NCI-H146 (cell line): ENCODE results near the gene NSD1.
A peak's percentile ranks its signal among the peaks of the same experiment; 100 is the strongest.

Experiments
- DNase-seq: peaks from one replicate; lab custom pipeline; 2025; lab: John Stamatoyannopoulos, UW

Gene NSD1

GRCh38 chr5:177098120-177098469 lies 35.5 kb upstream of the NSD1 start:
- DNase-seq = no peak

- no peak for DNase-seq
These were observed 35.0 kb upstream of the NSD1 start for GRCh38 chr5:177098470-177099141.

- DNase-seq = peak; percentile 76
These were observed 34.0 kb upstream of the NSD1 start for GRCh38 chr5:177099422-177100093.

- no peak for DNase-seq
These were observed 32.9 kb upstream of the NSD1 start for GRCh38 chr5:177100714-177101121.

DNA sequence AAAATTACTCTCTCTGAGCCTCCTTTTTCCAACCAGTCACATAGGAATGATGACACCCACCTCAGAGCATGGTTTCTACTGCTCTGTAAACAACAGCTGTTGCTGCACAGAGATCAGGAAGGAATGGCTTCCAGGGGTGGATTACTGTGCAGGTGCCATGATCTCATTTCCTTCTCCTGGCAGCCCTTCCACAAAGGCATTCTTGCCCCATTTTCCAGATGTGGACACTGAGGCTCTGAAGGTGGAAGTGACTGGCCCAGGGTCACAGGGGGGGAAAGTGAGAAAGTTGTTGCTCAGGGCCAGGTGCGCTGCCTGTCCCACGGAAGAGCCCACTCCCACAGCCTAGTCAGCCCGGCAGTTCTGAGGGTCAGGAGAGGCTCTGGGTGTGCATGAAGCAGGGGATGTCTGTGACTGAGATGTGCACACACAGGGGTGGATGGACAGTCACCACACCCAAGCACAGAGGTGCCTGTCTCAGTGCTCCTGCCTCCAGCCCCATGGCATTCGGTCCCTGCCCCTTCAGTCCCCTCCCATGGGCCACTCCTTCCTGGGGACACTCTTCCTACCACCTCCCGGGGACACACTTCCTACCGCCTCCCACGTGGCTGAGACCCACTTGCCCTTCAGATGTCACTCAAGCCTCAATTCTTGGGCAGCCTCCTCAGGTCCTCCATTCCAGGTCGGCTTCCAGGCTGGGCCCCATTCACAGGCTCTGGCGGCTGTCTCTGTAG lies 29.9 kb upstream of the NSD1 start:
- peak; percentile 9 for DNase-seq

GRCh38 chr5:177105691-177106476 lies 27.7 kb upstream of the NSD1 start:
- DNase-seq = no peak

- no peak for DNase-seq
These were observed 26.4 kb upstream of the NSD1 start for GRCh38 chr5:177107159-177107558.

DNA sequence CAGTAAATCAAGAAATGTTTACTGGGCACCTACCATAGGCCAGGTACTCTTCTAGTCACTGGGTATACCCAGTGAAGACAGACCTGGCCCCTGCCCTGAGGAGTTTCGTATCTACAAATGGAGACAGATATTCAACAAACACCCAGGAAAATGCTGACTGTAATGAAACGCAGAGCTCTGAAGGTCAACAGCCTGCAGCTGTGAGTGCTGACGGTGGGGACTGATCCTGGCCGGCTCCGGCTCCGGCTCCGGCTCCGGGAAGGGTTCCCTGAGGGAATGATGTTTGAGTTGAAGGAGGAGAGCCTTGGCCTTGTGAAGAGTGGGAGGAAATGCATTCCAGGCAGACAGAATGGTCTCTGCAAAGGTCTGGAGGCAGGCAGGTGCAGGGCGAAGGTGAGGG lies 23.8 kb upstream of the NSD1 start:
- no peak for DNase-seq

DNA sequence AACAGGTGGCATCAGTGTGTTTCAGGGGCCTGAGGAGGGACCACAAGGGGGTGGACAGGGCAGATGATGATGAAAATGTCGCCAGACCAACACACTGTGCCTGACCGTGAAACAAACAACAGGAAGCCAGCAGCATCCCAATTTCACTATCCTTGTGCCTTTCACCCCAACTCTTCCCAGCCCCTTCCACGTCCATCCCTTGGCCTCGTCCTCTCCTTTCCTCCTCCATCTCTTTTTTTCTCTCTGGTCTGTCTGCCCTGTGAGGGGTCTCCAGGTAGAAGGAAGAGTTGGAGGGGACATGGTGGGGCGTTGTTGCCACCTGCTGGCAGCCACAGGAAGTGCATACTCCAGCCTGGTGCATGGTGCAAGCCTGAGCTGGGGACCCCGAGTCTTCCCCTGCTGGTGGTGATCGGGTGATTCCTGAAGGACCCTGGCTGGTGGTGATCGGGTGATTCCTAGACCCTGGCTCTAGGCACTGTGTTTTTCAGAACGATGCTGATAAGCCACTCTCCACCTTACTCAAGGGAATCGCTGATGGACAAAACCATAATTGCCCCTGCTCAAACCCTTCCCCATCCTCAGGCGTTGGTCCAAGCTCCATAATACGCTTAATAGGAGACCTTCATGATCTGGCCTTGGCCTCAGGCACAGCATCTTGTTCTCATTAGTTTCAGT lies 21.7 kb upstream of the NSD1 start:
- DNase-seq = peak; percentile 38

DNA sequence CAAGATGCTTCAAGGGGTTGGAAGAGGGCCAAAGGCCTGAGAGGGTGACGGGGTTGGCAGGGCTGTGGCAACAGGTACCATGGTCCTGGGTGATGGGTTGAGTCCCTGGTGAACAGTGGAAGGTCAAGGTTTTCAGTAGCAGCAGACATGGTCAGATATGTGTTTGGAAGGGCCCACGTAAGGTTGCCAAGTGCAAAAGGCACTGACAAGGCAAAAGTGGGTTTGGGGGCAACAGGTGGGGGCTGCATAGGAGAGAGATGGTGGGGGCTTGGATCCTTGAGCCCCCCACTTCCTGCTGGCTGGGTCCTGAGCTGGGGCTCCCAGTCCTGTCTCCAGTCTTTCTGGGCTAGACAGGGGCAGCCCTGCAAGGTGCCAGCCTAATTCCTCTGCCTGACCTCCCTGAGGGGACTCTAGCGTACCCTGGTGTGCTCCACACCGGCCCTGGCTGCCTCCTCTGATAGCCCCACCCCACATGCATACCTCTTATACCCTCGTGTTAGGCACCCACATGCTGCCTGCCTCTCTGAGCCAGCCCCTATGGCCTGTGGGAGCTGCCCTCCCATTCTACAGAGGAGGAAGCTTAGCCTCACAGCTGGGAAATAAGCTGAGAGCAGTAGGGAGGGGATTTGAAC lies 20.9 kb upstream of the NSD1 start:
- DNase-seq = no peak

- peak; percentile 47 for DNase-seq
These were observed 19.8 kb upstream of the NSD1 start for GRCh38 chr5:177113566-177114424.

GRCh38 chr5:177116631-177117373 lies 16.8 kb upstream of the NSD1 start:
- no peak for DNase-seq

DNA sequence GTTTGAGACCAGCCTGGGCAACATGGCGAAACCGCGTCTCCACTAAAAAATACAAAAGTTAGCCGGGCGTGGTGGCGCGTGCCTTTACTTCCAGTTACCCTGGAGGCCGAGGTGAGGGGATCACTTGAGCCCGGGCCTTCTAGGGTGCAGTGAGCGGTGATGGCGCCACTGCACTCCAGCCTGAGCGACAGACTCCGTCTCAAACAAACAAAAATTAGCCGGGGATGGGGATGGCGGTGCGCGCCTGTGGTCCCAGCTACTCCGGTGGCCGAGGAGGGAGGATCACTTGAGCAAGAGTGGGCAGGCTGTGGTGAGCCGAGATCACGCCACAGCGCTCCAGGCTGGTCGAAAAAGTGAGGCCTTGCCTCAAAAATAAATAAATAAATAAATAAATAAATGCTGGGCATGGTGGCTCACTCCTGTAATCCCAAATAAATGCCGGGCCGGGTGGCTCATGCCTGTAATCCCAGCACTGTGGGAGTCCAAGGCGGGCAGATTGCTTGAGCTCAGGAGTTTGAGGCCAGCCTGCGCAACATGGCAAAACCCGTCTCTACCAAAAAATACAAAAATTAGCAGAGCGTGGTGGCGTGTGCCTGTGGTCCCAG lies 16.0 kb upstream of the NSD1 start:
- DNase-seq = no peak

DNA sequence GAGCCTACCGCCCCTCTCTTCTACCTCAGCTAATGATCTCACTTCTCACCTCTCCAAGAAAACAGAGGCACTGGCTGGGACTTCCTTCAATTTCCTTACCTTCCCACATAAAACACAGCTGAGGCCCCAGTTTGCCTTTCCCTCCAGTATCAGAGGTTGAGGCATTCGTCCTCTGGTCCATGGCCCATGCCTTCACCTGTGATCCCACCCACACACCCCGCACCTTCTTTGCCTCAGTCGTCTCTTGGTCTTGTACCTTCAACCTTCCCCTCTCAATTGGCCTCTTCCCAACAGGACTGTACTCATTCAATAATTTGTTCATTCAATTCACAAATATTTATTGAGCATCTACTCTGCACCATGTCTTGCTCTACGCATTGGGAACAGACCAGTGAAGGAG lies 11.0 kb upstream of the NSD1 start:
- no peak for DNase-seq

DNA sequence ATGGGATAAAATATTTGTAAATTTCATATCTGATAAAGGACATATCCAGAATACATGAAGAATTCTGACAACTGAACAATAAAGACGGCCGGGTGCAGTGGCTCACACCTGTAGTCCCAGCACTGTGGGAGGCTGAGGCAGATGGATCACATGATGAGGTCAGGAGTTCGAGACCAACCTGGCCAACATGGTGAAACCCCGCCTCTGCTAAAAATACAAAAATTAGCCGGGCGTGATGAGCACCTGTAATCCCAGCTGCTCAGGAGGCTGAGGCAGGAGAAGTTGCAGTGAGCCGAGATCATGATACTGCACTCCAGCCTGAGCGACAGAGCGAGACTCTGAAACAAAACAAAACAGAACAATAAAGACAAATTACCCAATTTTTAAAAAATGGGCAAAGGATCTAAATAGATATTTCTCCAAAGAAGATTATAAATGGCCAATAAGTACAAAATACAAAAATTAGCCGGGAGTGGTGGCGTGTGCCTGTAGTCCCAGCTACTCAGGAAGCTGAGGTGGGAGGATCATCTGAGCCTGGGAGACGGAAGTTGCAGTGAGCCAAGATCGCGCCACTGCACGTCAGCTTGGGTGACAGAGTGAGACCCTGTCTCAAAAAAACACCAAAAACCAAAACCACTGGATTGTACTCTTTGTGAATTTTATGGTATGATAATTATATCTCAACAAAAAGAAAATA lies 9.6 kb upstream of the NSD1 start:
- no peak for DNase-seq

- no peak for DNase-seq
These were observed 9.0 kb upstream of the NSD1 start for GRCh38 chr5:177124486-177124991.

GRCh38 chr5:177126771-177127170 lies 6.8 kb upstream of the NSD1 start:
- DNase-seq = no peak

- DNase-seq = no peak
These were observed 5.0 kb upstream of the NSD1 start for GRCh38 chr5:177128551-177128981.
